KG1 (cell line): ENCODE results near the gene CDHR2.
A peak's percentile ranks its signal among the peaks of the same experiment; 100 is the strongest.

Experiments used
- DNase-seq: peaks from one replicate; lab custom pipeline; 2025; lab: John Stamatoyannopoulos, UW

Gene CDHR2

GRCh38 chr5:176621661-176622079, 72.5 kb downstream of the CDHR2 start:
- no peak for DNase-seq

GRCh38 chr5:176624142-176624541, 75.0 kb downstream of the CDHR2 start:
- no peak for DNase-seq

- DNase-seq = no peak
Measured at GRCh38 chr5:176624938-176625337, 75.8 kb downstream of the CDHR2 start.

GRCh38 chr5:176625512-176625911, 76.4 kb downstream of the CDHR2 start:
- no peak for DNase-seq

GRCh38 chr5:176625966-176626875, 77.1 kb downstream of the CDHR2 start:
- DNase-seq = no peak

- DNase-seq = no peak
Measured at GRCh38 chr5:176626876-176627236, 77.7 kb downstream of the CDHR2 start.

- DNase-seq = no peak
Measured at GRCh38 chr5:176627582-176627981, 78.4 kb downstream of the CDHR2 start.

- no peak for DNase-seq
Measured at GRCh38 chr5:176628406-176629228, 79.5 kb downstream of the CDHR2 start.

- no peak for DNase-seq
Measured at GRCh38 chr5:176629317-176629852, 80.2 kb downstream of the CDHR2 start.

- peak; percentile 4 for DNase-seq
Measured at GRCh38 chr5:176629853-176630680, 80.9 kb downstream of the CDHR2 start, which contains the start of the genes EIF4E1B and SNCB. Gene EIF4E1B, plus strand, starts transcription at chr5:176630675. Its CDS starts 12,113 bp downstream, at chr5:176642788. Gene SNCB, minus strand, starts transcription at chr5:176630534. Its CDS starts 880 bp downstream, at chr5:176629654.

- no peak for DNase-seq
Measured at GRCh38 chr5:176630681-176631222, 81.6 kb downstream of the CDHR2 start.

GRCh38 chr5:176631383-176632200, 82.5 kb downstream of the CDHR2 start:
- no peak for DNase-seq

GRCh38 chr5:176632745-176633144, 83.6 kb downstream of the CDHR2 start:
- DNase-seq = no peak

- DNase-seq = no peak
Measured at GRCh38 chr5:176633598-176633997, 84.5 kb downstream of the CDHR2 start.

- no peak for DNase-seq
Measured at GRCh38 chr5:176636426-176636825, 87.3 kb downstream of the CDHR2 start.

GRCh38 chr5:176637556-176637955, 88.4 kb downstream of the CDHR2 start:
- DNase-seq = no peak

GRCh38 chr5:176638437-176638836, 89.3 kb downstream of the CDHR2 start:
- no peak for DNase-seq

GRCh38 chr5:176639208-176639607, 90.1 kb downstream of the CDHR2 start:
- DNase-seq = no peak

- no peak for DNase-seq
Measured at GRCh38 chr5:176639981-176640380, 90.8 kb downstream of the CDHR2 start.

GRCh38 chr5:176640616-176641015, 91.5 kb downstream of the CDHR2 start:
- DNase-seq = no peak
